ENCODE results near the gene TAAR1. TPM values are rescaled to one million over a fixed set of nuclear protein-coding genes. Genes with fewer than 3 reads are reported as not detected.

Gene TAAR1
- total RNA-seq, 1 experiment from 2014 or later = not detected

DNA sequence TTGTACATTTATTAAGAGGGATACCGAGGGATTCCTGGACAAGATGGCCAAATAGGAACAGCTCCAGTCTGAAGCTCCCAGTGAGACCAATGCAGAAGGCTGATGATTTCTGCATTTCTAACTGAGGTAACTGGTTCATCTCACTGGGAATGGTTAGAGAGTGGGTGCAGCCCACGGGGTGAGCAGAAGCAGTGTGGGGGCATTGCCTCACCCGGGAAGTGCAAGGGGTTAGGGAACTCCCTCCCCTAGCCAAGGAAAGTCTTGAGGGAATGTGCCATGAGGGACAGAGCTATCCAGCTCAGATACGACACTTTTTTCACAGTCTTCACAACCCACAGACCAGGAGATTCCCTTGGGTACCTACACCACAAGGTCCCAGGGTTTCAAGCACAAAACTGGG is 24.2 kb downstream of the TAAR1 start:
- no peaks in the 10 kb centered on the region for H3K27me3 Mint-ChIP-seq (ENCODE audit: unreplicated experiment)
- TF ChIP-seq, protein P1, sequence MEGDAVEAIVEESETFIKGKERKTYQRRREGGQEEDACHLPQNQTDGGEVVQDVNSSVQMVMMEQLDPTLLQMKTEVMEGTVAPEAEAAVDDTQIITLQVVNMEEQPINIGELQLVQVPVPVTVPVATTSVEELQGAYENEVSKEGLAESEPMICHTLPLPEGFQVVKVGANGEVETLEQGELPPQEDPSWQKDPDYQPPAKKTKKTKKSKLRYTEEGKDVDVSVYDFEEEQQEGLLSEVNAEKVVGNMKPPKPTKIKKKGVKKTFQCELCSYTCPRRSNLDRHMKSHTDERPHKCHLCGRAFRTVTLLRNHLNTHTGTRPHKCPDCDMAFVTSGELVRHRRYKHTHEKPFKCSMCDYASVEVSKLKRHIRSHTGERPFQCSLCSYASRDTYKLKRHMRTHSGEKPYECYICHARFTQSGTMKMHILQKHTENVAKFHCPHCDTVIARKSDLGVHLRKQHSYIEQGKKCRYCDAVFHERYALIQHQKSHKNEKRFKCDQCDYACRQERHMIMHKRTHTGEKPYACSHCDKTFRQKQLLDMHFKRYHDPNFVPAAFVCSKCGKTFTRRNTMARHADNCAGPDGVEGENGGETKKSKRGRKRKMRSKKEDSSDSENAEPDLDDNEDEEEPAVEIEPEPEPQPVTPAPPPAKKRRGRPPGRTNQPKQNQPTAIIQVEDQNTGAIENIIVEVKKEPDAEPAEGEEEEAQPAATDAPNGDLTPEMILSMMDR (IDR thresholded peaks at IDR 0.05; ENCODE audit: unreplicated experiment) = no peak
- intact Hi-C loops (cut with micrococcal nuclease; ENCODE audit: unreplicated experiment) = no loop called here
- BruUV-seq (replicated peaks) = no TSS peak
- no peak for DNase-seq
- peaks cover 8% of the 10 kb centered on the region for H3K4me1 Mint-ChIP-seq (ENCODE audit: low read depth, unreplicated experiment)
- H3K36me3 Mint-ChIP-seq (ENCODE audit: insufficient read depth, unreplicated experiment) = no peaks in the 10 kb centered on the region
- H3K27ac Mint-ChIP-seq (ENCODE audit: unreplicated experiment) = no peak overlapping the region
- H3K4me3 Mint-ChIP-seq (ENCODE audit: low read depth, unreplicated experiment) = no peak overlapping the region
- H3K9me3 Mint-ChIP-seq (ENCODE audit: low read depth, unreplicated experiment) = peaks cover 13% of the 10 kb centered on the region
- CTCF ChIA-PET = no interaction called here

DNA sequence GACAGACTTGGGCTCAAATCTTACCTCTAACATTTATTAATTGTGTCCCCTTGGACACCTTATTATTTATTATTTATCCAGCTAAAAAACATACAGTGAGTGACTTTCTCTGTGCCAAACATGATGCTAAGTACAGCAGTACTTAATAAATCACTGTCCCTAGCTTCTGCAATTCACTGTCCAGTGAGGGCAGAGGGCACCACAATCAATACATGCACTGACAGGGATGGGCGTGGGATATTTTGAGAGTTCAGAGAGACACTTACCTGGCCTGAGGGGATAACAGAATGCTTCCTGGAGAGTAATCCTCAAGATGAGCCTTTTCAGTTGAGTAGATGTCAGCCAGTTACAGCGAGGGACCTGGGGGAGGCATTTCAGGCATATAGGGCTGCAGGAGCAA is 25.6 kb downstream of the TAAR1 start:
- DNase-seq = no peak
- CTCF ChIA-PET = no interaction called here
- Mint-ChIP-seq H3K36me3 (ENCODE audit: insufficient read depth, unreplicated experiment) (no peaks in the 10 kb centered on the region), H3K27me3 (ENCODE audit: unreplicated experiment) (no peaks in the 10 kb centered on the region), H3K4me3 (ENCODE audit: low read depth, unreplicated experiment) (no peak overlapping the region), H3K27ac (ENCODE audit: unreplicated experiment) (no peak overlapping the region), H3K9me3 (ENCODE audit: low read depth, unreplicated experiment) (peaks cover 13% of the 10 kb centered on the region), H3K4me1 (ENCODE audit: low read depth, unreplicated experiment) (peaks cover 8% of the 10 kb centered on the region)
- TF ChIP-seq, protein P1 (IDR thresholded peaks at IDR 0.05; ENCODE audit: unreplicated experiment) = no peak
- BruUV-seq (replicated peaks) = no TSS peak
- intact Hi-C loops (cut with micrococcal nuclease; ENCODE audit: unreplicated experiment) = no loop called here

DNA sequence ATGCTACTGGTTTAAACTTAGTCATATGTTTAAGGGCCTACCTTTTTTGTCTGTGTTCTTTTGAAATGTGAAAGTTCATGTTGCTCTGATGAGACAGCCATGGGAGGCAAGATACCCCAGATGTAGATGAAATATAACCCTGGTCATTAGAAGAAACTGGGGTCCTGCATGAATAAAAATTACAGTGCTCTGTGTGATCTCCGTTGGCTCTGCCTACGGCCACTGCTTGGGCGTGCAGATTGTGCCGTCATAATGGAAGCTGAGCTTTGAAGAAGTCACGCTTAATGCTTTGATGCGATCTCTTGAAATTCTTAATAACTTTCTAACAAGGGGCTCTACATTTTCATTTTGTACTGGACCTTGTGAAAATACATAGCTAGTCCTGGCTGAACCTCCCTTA is 34.8 kb downstream of the TAAR1 start, which contains the start of gene TAAR2:
TSS of gene TAAR2 (minus strand) at position 101 of the 400 bp plus-strand sequence. CDS start at position 101, 0 bp downstream.
- no peak for DNase-seq
- peaks cover 20% of the 10 kb centered on the region for H3K4me1 Mint-ChIP-seq (ENCODE audit: low read depth, unreplicated experiment)
- intact Hi-C loops (cut with micrococcal nuclease; ENCODE audit: unreplicated experiment) = no loop called here
- no TSS peak for BruUV-seq (replicated peaks)
- no peak within 1 kb of the TSS for H3K27ac Mint-ChIP-seq (ENCODE audit: unreplicated experiment)
- TF ChIP-seq, protein P1 (IDR thresholded peaks at IDR 0.05; ENCODE audit: unreplicated experiment) = no peak
- H3K27me3 Mint-ChIP-seq (ENCODE audit: unreplicated experiment) = no peaks in the 10 kb centered on the region
- H3K36me3 Mint-ChIP-seq (ENCODE audit: insufficient read depth, unreplicated experiment) = no peaks in the 10 kb centered on the region
- peaks cover under 1% of the 10 kb centered on the region for H3K9me3 Mint-ChIP-seq (ENCODE audit: low read depth, unreplicated experiment)
- H3K4me3 Mint-ChIP-seq (ENCODE audit: low read depth, unreplicated experiment) = no peak within 1 kb of the TSS
- CTCF ChIA-PET = interaction anchor here (1.1 kb wide), 1 partner anchor 27 kb away, joined by 3 read pairs; no protein-coding TSS in a partner anchor

- BruUV-seq (replicated peaks) = no TSS peak
- H3K27ac Mint-ChIP-seq (ENCODE audit: unreplicated experiment) = no peak overlapping the region
- intact Hi-C loops (cut with micrococcal nuclease; ENCODE audit: unreplicated experiment) = no loop called here
- TF ChIP-seq, protein P1 (IDR thresholded peaks at IDR 0.05; ENCODE audit: unreplicated experiment) = no peak
- H3K36me3 Mint-ChIP-seq (ENCODE audit: insufficient read depth, unreplicated experiment) = no peaks in the 10 kb centered on the region
- no peaks in the 10 kb centered on the region for H3K27me3 Mint-ChIP-seq (ENCODE audit: unreplicated experiment)
- H3K4me1 Mint-ChIP-seq (ENCODE audit: low read depth, unreplicated experiment) = peaks cover 20% of the 10 kb centered on the region
- H3K9me3 Mint-ChIP-seq (ENCODE audit: low read depth, unreplicated experiment) = no peaks in the 10 kb centered on the region
- no peak for DNase-seq
- CTCF ChIA-PET = interaction anchor here (1.1 kb wide), 1 partner anchor 26 kb away, joined by 3 read pairs; no protein-coding TSS in a partner anchor
- no peak overlapping the region for H3K4me3 Mint-ChIP-seq (ENCODE audit: low read depth, unreplicated experiment)
Measured at GRCh38 chr6:132623106-132623845, 35.7 kb downstream of the TAAR1 start.
